OCI-LY1 (cell line): ENCODE measurements around the gene SERPINE3.

ENCODE experiments used
- H2AFZ ChIP-seq: fragments of 200-600 bp; sonication (generic), shearing (Covaris generic); 2 replicates; pipeline ENCODE4 v1.6.0; 2014; ENCODE audit warnings: antibody characterized with exemption, mild to moderate bottlenecking, low read length
- H3F3A ChIP-seq: fragments of 200-600 bp; sonication (generic), shearing (Covaris generic); 2 replicates; pipeline ENCODE4 v1.6.0; 2014; ENCODE audit warnings: mild to moderate bottlenecking, antibody characterized with exemption, low read length, moderate library complexity; ENCODE audit not compliant: insufficient read depth
- H3K27ac ChIP-seq: fragments of 200-600 bp; sonication (generic); 2 replicates; pipeline ENCODE4 v1.5.1; 2014; ENCODE audit warnings: low read length, mixed run types, mild to moderate bottlenecking, low read depth; ENCODE audit not compliant: poor library complexity, severe bottlenecking
- H3K27me3 ChIP-seq: fragments of 200-600 bp; sonication (generic); 2 replicates; pipeline ENCODE4 v1.6.0; 2014; ENCODE audit warnings: antibody characterized with exemption, mild to moderate bottlenecking, low read length, moderate library complexity; ENCODE audit not compliant: insufficient read depth
- H3K36me3 ChIP-seq: fragments of 200-600 bp; sonication (generic); 2 replicates; pipeline ENCODE4 v1.6.1; 2014; ENCODE audit warnings: mild to moderate bottlenecking, antibody characterized with exemption, low read length, moderate library complexity, mixed read lengths; ENCODE audit not compliant: insufficient read depth
- H3K4me1 ChIP-seq: fragments of 200-600 bp; sonication (generic); 2 replicates; pipeline ENCODE4 v1.5.1; 2014; ENCODE audit warnings: mild to moderate bottlenecking, low read length, moderate library complexity; ENCODE audit not compliant: insufficient read depth, severe bottlenecking
- H3K4me2 ChIP-seq: fragments of 200-600 bp; sonication (generic), shearing (Covaris generic); 2 replicates; pipeline ENCODE4 v1.6.1; 2014; ENCODE audit warnings: low read length
- H3K4me3 ChIP-seq: fragments of 200-600 bp; sonication (generic); 2 replicates; pipeline ENCODE4 v1.5.1; 2014; ENCODE audit warnings: low read length, low read depth, mild to moderate bottlenecking, mixed read lengths; ENCODE audit not compliant: poor library complexity, severe bottlenecking
- H3K79me2 ChIP-seq: fragments of 200-600 bp; shearing (Covaris generic); 2 replicates; pipeline ENCODE4 v1.6.1; 2016; ENCODE audit warnings: mixed run types, low read length, mixed read lengths; ENCODE audit not compliant: insufficient read depth
- H3K9ac ChIP-seq: fragments of 200-600 bp; sonication (generic), shearing (Covaris generic); 2 replicates; pipeline ENCODE4 v1.6.1; 2014; ENCODE audit warnings: mild to moderate bottlenecking, low read length, mixed read lengths
- H3K9me2 ChIP-seq: fragments of 200-600 bp; sonication (generic), shearing (Covaris generic); 2 replicates; pipeline ENCODE4 v1.6.1; 2014; ENCODE audit warnings: low read depth, mild to moderate bottlenecking, low read length, mixed read lengths
- H3K9me3 ChIP-seq: fragments of 200-600 bp; shearing (Covaris generic); 2 replicates; pipeline ENCODE4 v1.6.1; 2014; ENCODE audit warnings: low read length, mixed read lengths
- H4K20me1 ChIP-seq: fragments of 200-600 bp; sonication (generic), shearing (Covaris generic); 2 replicates; pipeline ENCODE4 v1.6.0; 2016; ENCODE audit warnings: mild to moderate bottlenecking, low read length; ENCODE audit not compliant: insufficient read depth
- CTCF ChIP-seq: fragments of 200-600 bp; sonication (generic), shearing (Covaris generic); IDR thresholded peaks from 2 replicates; pipeline ENCODE4 v1.5.1; 2017; ENCODE audit warnings: mild to moderate bottlenecking, antibody characterized with exemption, low read length, moderate library complexity, mixed read lengths
- EZH2 ChIP-seq: fragments of 200-600 bp; sonication (generic), shearing (Covaris generic); IDR thresholded peaks from 2 replicates; pipeline ENCODE4 v1.8.0; 2017; ENCODE audit warnings: borderline replicate concordance, mixed run types, mild to moderate bottlenecking, antibody characterized with exemption, low read length, moderate library complexity, mixed read lengths

The SERPINE3 gene

GRCh38 chr13:51311231-51311630 is 28.3 kb upstream of the SERPINE3 start:
- Histone ChIP-seq H3K4me3 (no peak overlapping the region), H2AFZ (no peak overlapping the region), H3K36me3 (no peaks in the 10 kb centered on the region), H3K4me1 (no peaks in the 10 kb centered on the region), H3K9me3 (no peaks in the 10 kb centered on the region), H3K27ac (no peak overlapping the region), H3K27me3 (no peaks in the 10 kb centered on the region), H3K9me2 (no peaks in the 10 kb centered on the region), H3F3A (no peaks in the 10 kb centered on the region), H3K4me2 (no peak overlapping the region), H3K79me2 (no peaks in the 10 kb centered on the region), H4K20me1 (no peaks in the 10 kb centered on the region), H3K9ac (no peak overlapping the region)
- TF ChIP-seq EZH2 (no peak), CTCF (no peak)

DNA sequence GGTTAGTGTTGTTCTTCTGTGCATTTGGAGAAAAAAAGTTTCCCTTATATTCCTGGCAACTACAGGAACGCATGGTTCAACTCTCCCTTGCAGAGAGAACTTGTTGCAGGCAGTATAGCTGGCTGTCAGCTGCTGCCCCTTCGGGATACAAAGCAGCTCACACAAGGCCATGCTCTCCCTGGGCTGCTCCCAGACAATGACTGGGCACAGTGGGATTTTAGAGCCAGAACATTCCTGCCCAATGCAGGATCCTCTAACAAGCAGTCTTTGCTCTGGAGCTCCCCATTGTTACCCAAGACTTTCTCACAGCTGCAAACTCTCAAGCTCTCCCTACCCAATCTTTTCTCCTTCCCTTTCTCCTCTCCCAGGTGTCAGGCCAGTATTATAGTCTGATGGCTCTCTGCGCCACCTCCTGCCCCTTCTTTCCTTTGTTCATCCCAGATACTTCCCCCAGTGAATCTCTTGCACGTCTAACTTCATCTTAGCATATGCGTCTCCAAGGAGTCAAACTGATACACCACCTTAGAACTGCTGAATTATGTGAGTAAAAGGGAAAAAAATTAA is 27.5 kb upstream of the SERPINE3 start:
- no peaks in the 10 kb centered on the region for H3F3A ChIP-seq
- no peak overlapping the region for H3K9ac ChIP-seq
- H3K9me3 ChIP-seq: no peaks in the 10 kb centered on the region
- no peaks in the 10 kb centered on the region for H3K79me2 ChIP-seq
- H4K20me1 ChIP-seq: no peaks in the 10 kb centered on the region
- H3K4me1 ChIP-seq: no peaks in the 10 kb centered on the region
- H2AFZ ChIP-seq: no peak overlapping the region
- H3K4me3 ChIP-seq: no peak overlapping the region
- no peak overlapping the region for H3K4me2 ChIP-seq
- H3K27ac ChIP-seq: no peak overlapping the region
- no peak for TF ChIP-seq CTCF
- no peak for TF ChIP-seq EZH2
- H3K36me3 ChIP-seq: no peaks in the 10 kb centered on the region
- no peaks in the 10 kb centered on the region for H3K27me3 ChIP-seq
- H3K9me2 ChIP-seq: no peaks in the 10 kb centered on the region

GRCh38 chr13:51313619-51314018 is 25.9 kb upstream of the SERPINE3 start:
- TF ChIP-seq CTCF: no peak
- no peak for TF ChIP-seq EZH2
- H3K27me3 ChIP-seq: no peaks in the 10 kb centered on the region

More at GRCh38 chr13:51313619-51314018, 25.9 kb upstream of the SERPINE3 start:
- Histone ChIP-seq H3K36me3 (no peaks in the 10 kb centered on the region), H3K9me2 (no peaks in the 10 kb centered on the region), H3K4me2 (no peak overlapping the region), H3K79me2 (no peaks in the 10 kb centered on the region), H3F3A (no peaks in the 10 kb centered on the region), H4K20me1 (no peaks in the 10 kb centered on the region), H3K9ac (no peak overlapping the region), H3K4me1 (no peaks in the 10 kb centered on the region), H3K9me3 (no peaks in the 10 kb centered on the region), H3K4me3 (no peak overlapping the region), H2AFZ (no peak overlapping the region), H3K27ac (no peak overlapping the region)
